Smooth muscle cell of the brain vasculature (primary cell): ENCODE data around the gene JHY.

Experiments used
- DNase-seq: peaks from one replicate; pipeline ENCODE4 v3.0.0-alpha.2; 2012; ENCODE audit warnings: low read depth, low spot score

Gene JHY

GRCh38 chr11:122938557-122938956 lies 56.0 kb downstream of the JHY start:
- no peak for DNase-seq

GRCh38 chr11:122951211-122951610 lies 68.7 kb downstream of the JHY start:
- no peak for DNase-seq

GRCh38 chr11:122954455-122954854 lies 71.9 kb downstream of the JHY start:
- DNase-seq = no peak

- DNase-seq = no peak
These were observed 81.4 kb downstream of the JHY start for GRCh38 chr11:122963961-122964360.

GRCh38 chr11:122976061-122976733 lies 93.6 kb downstream of the JHY start:
- DNase-seq = no peak

GRCh38 chr11:122976734-122977469 lies 94.3 kb downstream of the JHY start:
- DNase-seq = no peak

- DNase-seq = no peak
These were observed 95.1 kb downstream of the JHY start for GRCh38 chr11:122977470-122978298.

- no peak for DNase-seq
These were observed 95.7 kb downstream of the JHY start for GRCh38 chr11:122978299-122978620.

GRCh38 chr11:122979103-122979814 lies 96.7 kb downstream of the JHY start:
- no peak for DNase-seq

GRCh38 chr11:122979815-122980595 lies 97.4 kb downstream of the JHY start:
- DNase-seq = no peak

GRCh38 chr11:122981388-122982264 lies 99.1 kb downstream of the JHY start, which contains the start of gene BSX:
Gene BSX (minus strand): TSS chr11:122981834. CDS start chr11:122981671, 163 bp downstream.
- peak; percentile 3 for DNase-seq

GRCh38 chr11:122983438-122984185 lies 101.1 kb downstream of the JHY start:
- no peak for DNase-seq

GRCh38 chr11:122984186-122985011 lies 101.8 kb downstream of the JHY start:
- DNase-seq = no peak

- no peak for DNase-seq
These were observed 113.0 kb downstream of the JHY start for GRCh38 chr11:122995526-122995925.

- DNase-seq = no peak
These were observed 116.3 kb downstream of the JHY start for GRCh38 chr11:122998727-122999366.

- DNase-seq = no peak
These were observed 118.2 kb downstream of the JHY start for GRCh38 chr11:123000721-123001120.

GRCh38 chr11:123006860-123007542 lies 124.4 kb downstream of the JHY start:
- DNase-seq = no peak
